Lung (tissue), 12 donors: ENCODE results near the gene ATP10A. TPM values are rescaled to one million over a fixed set of nuclear protein-coding genes. Genes with fewer than 3 reads are reported as not detected.

Experiments
- ATAC-seq: fragments of 200-7000 bp; cut with Tn5 transposase; one replicate; pipeline ENCODE4 v1.9.1; 2020; ENCODE audit warnings: moderate number of reproducible peaks; ENCODE audit not compliant: insufficient read depth, low FRiP score
- DNase-seq, 3 donors: peaks; one replicate each; pipeline ENCODE4 v3.0.0-alpha.2; 2013 to 2017
- H3K27ac ChIP-seq, 2 donors: one replicate each; pipeline ENCODE4 v1.5.1; 2013; ENCODE audit warnings: mild to moderate bottlenecking in 2 of 2, moderate library complexity in 2 of 2, control low read depth in 1 of 2, inconsistent platforms in 1 of 2, low read depth in 1 of 2, low read length in 1 of 2
- H3K27me3 ChIP-seq, 3 donors: one replicate each; pipeline ENCODE4 v1.5.1; 2013; ENCODE audit warnings: low read length in 2 of 3; ENCODE audit not compliant: control insufficient read depth in 3 of 3, insufficient read depth in 3 of 3
- H3K36me3 ChIP-seq, 4 donors: one replicate each; pipeline ENCODE4 v1.5.1; 2013; ENCODE audit warnings: low read length in 4 of 4, mild to moderate bottlenecking in 1 of 4, moderate library complexity in 1 of 4; ENCODE audit not compliant: control insufficient read depth in 4 of 4, insufficient read depth in 4 of 4
- H3K4me1 ChIP-seq, 5 donors: one replicate each; pipeline ENCODE4 v1.5.1; 2013; ENCODE audit warnings: low read length in 5 of 5, mild to moderate bottlenecking in 2 of 5, moderate library complexity in 1 of 5; ENCODE audit not compliant: control insufficient read depth in 5 of 5, insufficient read depth in 5 of 5
- H3K4me3 ChIP-seq: one replicate; pipeline ENCODE4 v1.5.1; 2013; ENCODE audit warnings: mild to moderate bottlenecking, control low read depth, moderate library complexity
- H3K9ac ChIP-seq, 2 donors: one replicate each; pipeline ENCODE4 v1.5.1; 2013; ENCODE audit warnings: low read length in 2 of 2, control low read depth in 1 of 2; ENCODE audit not compliant: insufficient read depth in 1 of 2
- H3K9me3 ChIP-seq, 4 donors: one replicate each; pipeline ENCODE4 v1.5.1; 2013; ENCODE audit warnings: low read length in 3 of 4, mild to moderate bottlenecking in 1 of 4, moderate library complexity in 1 of 4; ENCODE audit not compliant: control insufficient read depth in 4 of 4, insufficient read depth in 3 of 4
- WGBS, 2 donors: extraction: QIAGEN DNeasy Blood & Tissue Kit; methylation state at CpG; one replicate each; pipeline ENCODE4 v1.1.7; 2013; 5-methylcytosine and 5-hydroxymethylcytosine counted together
- polyA plus RNA-seq, 2 donors: library from polyadenylated mRNA; stranded (reverse); fragments of 200-250 nt; gene quantifications; one replicate each; pipeline ENCODE4 v1.2.1, GENCODE V29; 2013
- total RNA-seq, 2 donors: library from RNA; depleted of rRNA in 1 of 2; stranded (reverse); fragments of >200 nt in 1 of 2; gene quantifications; one replicate each; pipeline ENCODE4 v1.2.1, GENCODE V29; 2014 to 2021
- TF ChIP-seq, protein P1 (sequence below): IDR thresholded peaks from 2 replicates; pipeline ENCODE4 v1.5.1; 2012; ENCODE audit warnings: mild to moderate bottlenecking; ENCODE audit errors: control extremely low read depth, extremely low read depth
- donor health status: control.
- donor health status: control.
- donor health status: Bipolar disorder and iron deficiency.
- donor health status: healthy.
- donor health status: DM: yes; HTN: yes; CAD: no.

ATP10A gene
- total and polyA plus RNA-seq, 4 donors: 4.5 to 33.7 (median 6.2) TPM

DNA sequence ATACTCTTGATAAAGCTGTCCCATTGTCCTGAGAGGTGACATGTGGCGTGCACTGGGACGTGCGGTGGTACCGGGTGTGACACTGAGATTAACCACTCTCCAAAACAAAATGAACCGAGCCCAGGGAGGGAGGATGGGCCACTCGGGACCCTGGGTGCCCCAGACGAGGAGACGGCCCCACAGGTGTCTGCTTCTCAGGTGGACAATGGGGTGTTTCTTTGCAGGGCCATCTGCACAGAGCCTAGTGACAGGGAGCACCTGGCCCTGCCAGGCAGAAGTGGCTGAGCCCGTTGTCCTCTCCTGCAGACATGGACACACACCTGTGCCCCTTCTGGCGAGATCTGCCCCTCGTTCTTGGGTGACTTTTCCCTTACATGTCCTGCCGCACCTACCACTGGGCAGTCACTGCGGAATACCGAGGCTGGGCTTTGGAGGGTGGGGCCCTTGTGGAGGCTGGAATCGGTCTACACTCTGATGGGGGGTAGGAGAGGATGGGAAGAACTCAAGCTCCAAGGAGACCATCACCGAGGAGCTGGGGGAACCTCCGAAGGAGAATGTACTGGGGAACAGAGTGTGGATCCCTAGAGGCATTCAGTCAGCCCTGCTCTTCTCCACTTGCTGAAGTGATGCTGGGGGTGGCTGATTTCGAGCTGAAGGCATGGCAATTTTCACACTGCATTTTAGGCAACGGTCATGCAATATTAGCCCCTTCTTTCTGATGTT lies 153.5 kb downstream of the ATP10A start:
- Histone ChIP-seq H3K27ac (no peak overlapping the region), H3K9me3 (no peaks in the 10 kb centered on the region), H3K4me1 (no peaks in the 10 kb centered on the region), H3K4me3 (no peak overlapping the region), H3K27me3 (no peaks in the 10 kb centered on the region), H3K36me3 (peaks cover 0 to 22% (median 0%) of the 10 kb centered on the region in 4 donors), H3K9ac (no peak overlapping the region)
- WGBS, 2 donors: 89 to 94% methylated on average over 19 of the region's 19 CpGs
- ATAC-seq (no peak), DNase-seq (no peak)
- TF ChIP-seq, protein P1, sequence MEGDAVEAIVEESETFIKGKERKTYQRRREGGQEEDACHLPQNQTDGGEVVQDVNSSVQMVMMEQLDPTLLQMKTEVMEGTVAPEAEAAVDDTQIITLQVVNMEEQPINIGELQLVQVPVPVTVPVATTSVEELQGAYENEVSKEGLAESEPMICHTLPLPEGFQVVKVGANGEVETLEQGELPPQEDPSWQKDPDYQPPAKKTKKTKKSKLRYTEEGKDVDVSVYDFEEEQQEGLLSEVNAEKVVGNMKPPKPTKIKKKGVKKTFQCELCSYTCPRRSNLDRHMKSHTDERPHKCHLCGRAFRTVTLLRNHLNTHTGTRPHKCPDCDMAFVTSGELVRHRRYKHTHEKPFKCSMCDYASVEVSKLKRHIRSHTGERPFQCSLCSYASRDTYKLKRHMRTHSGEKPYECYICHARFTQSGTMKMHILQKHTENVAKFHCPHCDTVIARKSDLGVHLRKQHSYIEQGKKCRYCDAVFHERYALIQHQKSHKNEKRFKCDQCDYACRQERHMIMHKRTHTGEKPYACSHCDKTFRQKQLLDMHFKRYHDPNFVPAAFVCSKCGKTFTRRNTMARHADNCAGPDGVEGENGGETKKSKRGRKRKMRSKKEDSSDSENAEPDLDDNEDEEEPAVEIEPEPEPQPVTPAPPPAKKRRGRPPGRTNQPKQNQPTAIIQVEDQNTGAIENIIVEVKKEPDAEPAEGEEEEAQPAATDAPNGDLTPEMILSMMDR: no peak

DNA sequence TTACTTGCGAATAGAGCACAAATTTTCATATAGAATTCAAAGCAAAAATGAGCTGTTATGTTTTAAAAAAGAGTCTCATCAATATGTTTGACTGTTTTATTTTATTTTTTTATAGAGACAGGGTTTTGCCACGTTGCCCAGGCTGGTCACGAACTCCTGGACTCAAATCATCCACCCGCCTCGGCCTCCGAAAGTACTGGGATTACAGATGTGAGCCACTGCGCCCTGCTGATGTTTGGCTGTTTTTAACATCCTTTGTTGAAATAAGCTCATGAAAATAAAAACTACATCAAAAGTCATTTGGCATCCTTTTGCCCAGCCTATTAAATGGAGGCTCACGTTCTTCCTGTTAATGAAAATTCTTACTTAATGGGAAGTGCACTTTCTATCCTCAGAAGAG lies 154.7 kb downstream of the ATP10A start:
- no peaks in the 10 kb centered on the region for H3K4me1 ChIP-seq
- DNase-seq (no peak), ATAC-seq (no peak)
- no peaks in the 10 kb centered on the region for H3K27me3 ChIP-seq
- WGBS, 2 donors: 91 to 93% methylated on average over 8 of the region's 8 CpGs
- H3K36me3 ChIP-seq: peaks cover 0 to 16% (median 0%) of the 10 kb centered on the region in 4 donors
- H3K9me3 ChIP-seq: no peaks in the 10 kb centered on the region
- H3K4me3 ChIP-seq: no peak overlapping the region
- no peak overlapping the region for H3K9ac ChIP-seq
- no peak overlapping the region for H3K27ac ChIP-seq
- TF ChIP-seq, protein P1: no peak

DNA sequence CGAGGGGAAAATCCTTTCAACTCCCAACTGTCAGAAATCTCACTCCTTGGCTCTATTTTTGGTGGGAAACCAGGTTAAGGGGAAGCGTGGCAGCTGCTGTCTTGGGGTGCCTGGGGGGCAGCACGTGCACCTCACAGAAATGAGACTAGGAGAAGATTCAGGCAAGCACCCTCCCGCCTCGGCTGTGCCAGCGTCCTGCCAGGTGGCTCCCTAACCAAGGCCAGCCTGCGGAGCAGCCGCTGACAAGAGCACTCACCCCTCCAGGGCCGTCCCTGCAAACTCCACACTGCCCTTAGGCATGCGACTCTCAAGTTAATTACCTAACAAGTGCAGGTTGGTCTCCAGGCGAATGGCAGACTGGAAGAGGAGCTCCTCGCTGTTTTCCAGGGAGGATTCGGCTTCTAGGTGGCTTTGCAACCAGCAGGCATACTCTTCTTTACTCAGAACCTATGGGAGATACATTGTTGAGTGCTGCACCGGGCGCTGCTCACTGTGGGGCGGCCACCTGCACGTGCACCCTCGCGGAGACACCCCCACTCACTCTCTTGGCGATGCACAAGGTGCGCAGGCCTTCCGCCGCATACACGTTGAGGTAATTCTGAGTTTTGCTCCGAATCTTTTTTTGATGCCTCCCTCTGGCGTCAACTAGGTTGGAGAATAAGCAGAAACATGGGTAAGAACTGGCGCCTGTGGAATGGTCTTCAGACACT lies 155.3 kb downstream of the ATP10A start:
- H3K27me3 ChIP-seq: no peaks in the 10 kb centered on the region
- DNase-seq: no peak
- ATAC-seq: no peak

More for the DNA sequence above, 155.3 kb downstream of the ATP10A start:
- Histone ChIP-seq H3K9me3 (no peaks in the 10 kb centered on the region), H3K27ac (no peak overlapping the region), H3K9ac (no peak overlapping the region), H3K4me1 (no peaks in the 10 kb centered on the region), H3K36me3 (peaks cover 0 to 13% (median 0%) of the 10 kb centered on the region in 4 donors), H3K4me3 (no peak overlapping the region)
- 84 to 88% methylated on average over 27 of the region's 27 CpGs for WGBS, 2 donors
- TF ChIP-seq, protein P1: no peak
